Fibroblast of villous mesenchyme (primary cell): Measurements from ENCODE around the gene DOC2A. TPM values are rescaled to one million over a fixed set of nuclear protein-coding genes. Genes with fewer than 3 reads are reported as not detected.

ENCODE experiments used
- DNase-seq: peaks from one replicate; pipeline ENCODE4 v3.0.0-alpha.2; 2010; ENCODE audit warnings: low read depth
- H3K4me3 ChIP-seq: 2 replicates; pipeline ENCODE4 v1.5.1; 2011; ENCODE audit warnings: low read depth, mild to moderate bottlenecking, low read length
- total RNA-seq: library from RNA; depleted of rRNA; stranded (reverse); fragments of >200 nt; gene quantifications from 2 replicates; pipeline ENCODE4 v1.2.3, GENCODE V29; 2012
- TF ChIP-seq, protein P1 (sequence below): IDR thresholded peaks from 2 replicates; pipeline ENCODE4 v1.5.1; 2012; ENCODE audit warnings: low read depth, mild to moderate bottlenecking, low read length; ENCODE audit not compliant: insufficient read depth

The DOC2A gene
- total RNA-seq, 1 donor = under 0.01 TPM

DNA sequence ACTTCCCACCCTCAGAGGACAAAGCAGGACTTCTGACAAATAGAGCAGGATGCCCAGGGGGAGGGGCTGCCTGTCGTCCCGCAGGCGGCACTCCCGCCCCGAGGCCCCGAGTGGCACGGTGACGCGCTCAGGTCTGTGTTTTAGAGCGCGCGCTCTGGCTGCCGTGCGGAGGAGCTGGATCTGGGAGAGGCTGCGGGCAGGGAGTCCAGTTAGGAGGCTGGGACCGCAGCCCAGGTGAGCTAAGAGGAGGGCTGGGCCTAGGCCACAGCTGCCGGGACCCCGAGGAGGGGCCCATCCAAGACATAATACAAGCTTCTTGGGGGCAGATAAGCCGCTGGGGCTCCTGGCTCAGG, 6.4 kb downstream of the DOC2A start:
- no peak for DNase-seq
- no peak overlapping the region for H3K4me3 ChIP-seq

DNA sequence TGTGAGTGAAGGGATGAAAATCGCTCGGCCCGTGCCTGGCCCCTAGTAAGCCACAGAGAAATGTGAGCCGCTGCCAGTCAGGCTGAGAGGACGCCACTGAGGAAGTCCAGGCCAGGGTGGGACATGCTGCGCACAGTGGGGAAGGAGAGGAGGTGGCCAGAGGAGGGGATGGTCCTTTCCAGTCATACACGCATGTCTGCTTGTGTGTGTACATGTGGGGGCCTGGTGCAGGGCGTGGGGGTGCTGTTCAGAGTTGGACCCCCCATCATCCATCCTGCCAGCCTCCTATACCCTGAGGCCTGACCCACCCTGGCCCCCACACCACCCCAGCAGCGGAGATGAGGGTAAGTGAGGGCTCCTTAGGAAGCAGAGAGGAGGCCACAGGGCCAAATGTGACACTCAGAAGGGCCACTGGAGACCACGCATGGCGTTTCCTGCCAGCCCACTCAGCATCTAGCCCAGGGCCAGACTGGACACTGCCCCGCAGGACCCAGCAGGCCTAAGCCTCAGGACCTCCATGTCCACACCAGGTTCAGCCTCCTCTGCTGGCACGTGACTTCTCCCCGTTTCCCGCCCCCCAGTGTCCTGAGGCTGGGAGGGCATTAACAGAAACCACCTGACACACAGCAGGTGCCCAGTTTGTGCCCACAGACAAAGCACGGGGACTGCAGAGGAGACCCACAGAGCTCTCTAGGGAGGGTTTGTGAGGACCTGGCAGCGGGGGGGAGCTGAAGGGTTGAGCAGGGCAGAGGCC, 7.0 kb downstream of the DOC2A start:
- no peak overlapping the region for H3K4me3 ChIP-seq
- DNase-seq = no peak
- TF ChIP-seq, protein P1, sequence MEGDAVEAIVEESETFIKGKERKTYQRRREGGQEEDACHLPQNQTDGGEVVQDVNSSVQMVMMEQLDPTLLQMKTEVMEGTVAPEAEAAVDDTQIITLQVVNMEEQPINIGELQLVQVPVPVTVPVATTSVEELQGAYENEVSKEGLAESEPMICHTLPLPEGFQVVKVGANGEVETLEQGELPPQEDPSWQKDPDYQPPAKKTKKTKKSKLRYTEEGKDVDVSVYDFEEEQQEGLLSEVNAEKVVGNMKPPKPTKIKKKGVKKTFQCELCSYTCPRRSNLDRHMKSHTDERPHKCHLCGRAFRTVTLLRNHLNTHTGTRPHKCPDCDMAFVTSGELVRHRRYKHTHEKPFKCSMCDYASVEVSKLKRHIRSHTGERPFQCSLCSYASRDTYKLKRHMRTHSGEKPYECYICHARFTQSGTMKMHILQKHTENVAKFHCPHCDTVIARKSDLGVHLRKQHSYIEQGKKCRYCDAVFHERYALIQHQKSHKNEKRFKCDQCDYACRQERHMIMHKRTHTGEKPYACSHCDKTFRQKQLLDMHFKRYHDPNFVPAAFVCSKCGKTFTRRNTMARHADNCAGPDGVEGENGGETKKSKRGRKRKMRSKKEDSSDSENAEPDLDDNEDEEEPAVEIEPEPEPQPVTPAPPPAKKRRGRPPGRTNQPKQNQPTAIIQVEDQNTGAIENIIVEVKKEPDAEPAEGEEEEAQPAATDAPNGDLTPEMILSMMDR = no peak

More for the DNA sequence above, 6.4 kb downstream of the DOC2A start:
- TF ChIP-seq, protein P1 = no peak

GRCh38 chr16:30002614-30003346, 8.0 kb downstream of the DOC2A start:
- no peak overlapping the region for H3K4me3 ChIP-seq
- TF ChIP-seq, protein P1 = no peak
- no peak for DNase-seq

DNA sequence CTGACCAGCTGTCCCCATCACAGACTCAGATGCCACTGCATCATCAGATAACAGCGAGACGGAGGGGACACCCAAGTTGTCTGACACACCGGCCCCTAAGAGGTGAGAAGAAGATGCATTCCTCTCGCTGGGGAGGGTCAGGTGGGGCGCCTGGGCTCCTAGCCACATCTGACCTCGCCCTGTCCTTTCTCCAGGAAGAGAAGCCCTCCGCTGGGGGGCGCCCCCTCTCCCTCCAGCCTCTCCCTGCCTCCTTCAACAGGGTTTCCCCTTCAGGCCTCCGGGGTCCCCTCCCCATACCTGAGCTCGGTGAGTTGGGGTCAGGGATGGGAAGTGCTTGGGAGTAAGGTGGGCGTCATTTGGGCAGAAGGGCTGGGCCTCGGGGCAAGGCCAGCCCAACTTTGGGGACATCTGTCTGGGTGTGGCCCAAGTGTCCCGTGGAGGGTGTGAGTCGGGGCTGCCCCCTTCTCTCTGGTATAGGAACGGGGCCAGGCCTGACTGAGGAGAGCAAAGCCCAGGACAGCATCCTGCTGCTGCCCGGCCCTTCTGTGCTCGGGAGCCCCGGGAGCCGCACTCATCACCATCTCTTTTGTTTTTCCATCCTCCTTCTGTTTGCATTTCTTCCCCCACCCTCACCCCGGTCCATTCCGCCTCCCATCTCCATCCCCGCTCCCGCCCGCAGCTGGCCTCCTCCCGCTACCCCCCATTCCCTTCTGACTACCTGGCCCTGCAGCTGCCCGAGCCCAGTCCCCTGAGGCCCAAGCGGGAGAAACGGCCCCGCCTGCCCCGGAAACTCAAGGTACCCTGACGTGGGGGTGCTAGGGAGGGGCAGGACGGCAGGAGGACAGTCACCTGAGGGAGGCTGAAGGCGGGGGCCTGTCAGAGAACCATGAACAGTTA, 9.8 kb downstream of the DOC2A start:
- H3K4me3 ChIP-seq = no peak overlapping the region
- DNase-seq = no peak
- TF ChIP-seq, protein P1 = no peak

DNA sequence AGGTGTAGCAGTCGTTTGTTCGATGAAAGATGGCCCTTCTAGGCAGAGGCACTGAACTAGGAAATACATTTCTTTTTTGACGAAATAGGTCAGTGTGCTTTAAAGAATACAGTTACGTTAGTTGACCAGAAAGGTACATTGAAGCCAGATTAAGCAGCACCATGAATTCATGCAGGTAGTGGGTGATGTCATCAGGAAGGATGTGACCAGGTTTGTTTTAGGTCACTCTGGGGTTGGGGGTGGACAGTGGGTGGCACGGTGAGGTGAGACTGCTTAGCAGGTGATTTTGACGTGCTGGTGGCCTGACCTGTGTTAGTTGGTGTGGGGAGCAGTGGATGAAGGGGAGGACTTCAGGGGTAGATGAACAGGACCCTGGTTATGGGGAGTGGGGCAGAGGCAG, 11.2 kb downstream of the DOC2A start:
- TF ChIP-seq, protein P1 = no peak
- no peak for DNase-seq
- no peak overlapping the region for H3K4me3 ChIP-seq

GRCh38 chr16:29996766-29997250, 14.0 kb downstream of the DOC2A start:
- peak overlapping the region; percentile 96 for H3K4me3 ChIP-seq
- DNase-seq = no peak
- TF ChIP-seq, protein P1 = no peak
